HepG2 (cell line): ENCODE measurements around the gene SERPINA3. TPM values are rescaled to one million over a fixed set of nuclear protein-coding genes. Genes with fewer than 3 reads are reported as not detected.

Experiments used
- ATF7-NPFF ChIP-seq: sonication (generic); formaldehyde crosslinking; IDR thresholded peaks from 2 replicates; pipeline ENCODE4 v1.8.1; 2023; ENCODE audit warnings: mild to moderate bottlenecking, low read depth, missing genetic modification reagents, moderate library complexity
- DMAP1 ChIP-seq: IDR thresholded peaks from 2 replicates; pipeline ENCODE4 v1.6.1; 2016
- EP300 ChIP-seq, 3 experiments: sonication (generic) in 1 of 3; formaldehyde crosslinking in 1 of 3; IDR thresholded peaks; 2 replicates each; pipeline versions ENCODE4 v1.5.1 to v1.6.1; 2011 to 2020; ENCODE audit warnings: low read depth in 2 of 3, low read length in 2 of 3, borderline replicate concordance in 1 of 3, improper control_type of control experiment in 1 of 3, mild to moderate bottlenecking in 1 of 3, missing genetic modification reagents in 1 of 3, moderate library complexity in 1 of 3
- IRF9 ChIP-seq: sonication (generic); formaldehyde crosslinking; IDR thresholded peaks from 2 replicates; pipeline ENCODE4 v1.8.0; 2022; ENCODE audit warnings: missing genetic modification reagents, mild to moderate bottlenecking, borderline replicate concordance
- MED1 ChIP-seq: sonication (generic); formaldehyde crosslinking; IDR thresholded peaks from 2 replicates; pipeline ENCODE4 v1.4.0; 2020; ENCODE audit warnings: missing genetic modification reagents
- PHB2 ChIP-seq: fragments of 450-650 bp; IDR thresholded peaks from 2 replicates; pipeline ENCODE4 v1.6.1; 2018; ENCODE audit not compliant: partially characterized antibody
- RERE ChIP-seq: IDR thresholded peaks from 2 replicates; pipeline ENCODE4 v1.6.1; 2016; ENCODE audit warnings: low read depth, missing genetic modification reagents, missing compliant biosample characterization
- ZSCAN21 ChIP-seq: sonication (generic); formaldehyde crosslinking; IDR thresholded peaks from 2 replicates; pipeline ENCODE4 v1.8.0; 2022; ENCODE audit warnings: mild to moderate bottlenecking, missing genetic modification reagents, moderate library complexity, borderline replicate concordance
- polyA plus RNA-seq, 8 experiments: library from polyadenylated mRNA; depleted of rRNA in 3 of 8; stranded (reverse) in 7 of 8; unstranded in 1 of 8; fragments of >200 nt; fragmentation: Illumina TruSeq in 4 of 8; extraction: Trizol in 4 of 8; gene quantifications; 2 replicates each; pipeline versions ENCODE4 v1.2.1 to v1.2.3, GENCODE V29; 2011 to 2016; ENCODE audit warnings: low read depth in 4 of 8, missing spikeins in 1 of 8, mixed read lengths in 1 of 8; ENCODE audit not compliant: insufficient read depth in 1 of 8
- total RNA-seq, 5 experiments: library from RNA; depleted of rRNA; stranded (reverse); fragments of >200 nt; fragmentation: Illumina TruSeq; extraction: Trizol; gene quantifications; 2 replicates each; pipeline ENCODE4 v1.2.3, GENCODE V29; 2016; ENCODE audit warnings: low read depth in 1 of 5
- TF ChIP-seq, protein P1 (sequence below): sonication (generic); formaldehyde crosslinking; IDR thresholded peaks from 2 replicates; pipeline ENCODE4 v1.4.0; 2020; ENCODE audit warnings: missing genetic modification reagents, borderline replicate concordance
- TF ChIP-seq, protein P2 (sequence below): sonication (generic); formaldehyde crosslinking; IDR thresholded peaks from 2 replicates; pipeline ENCODE4 v1.8.0; 2022; ENCODE audit warnings: mild to moderate bottlenecking, missing genetic modification reagents, borderline replicate concordance
- TF ChIP-seq, protein P3 (sequence below): sonication (generic); IDR thresholded peaks from 2 replicates; pipeline ENCODE4 v1.6.1; 2016; ENCODE audit warnings: low read depth, borderline replicate concordance
- TF ChIP-seq, protein P4 (sequence below): sonication (generic); formaldehyde crosslinking; IDR thresholded peaks from 2 replicates; pipeline ENCODE4 v1.4.0; 2020; ENCODE audit warnings: missing genetic modification reagents

Gene SERPINA3
- total and polyA plus RNA-seq, 2 of the 13 experiments (the other 11 are each of a cell fraction or from before 2014, with no cell fraction given), result 825 to 2,200 TPM

DNA sequence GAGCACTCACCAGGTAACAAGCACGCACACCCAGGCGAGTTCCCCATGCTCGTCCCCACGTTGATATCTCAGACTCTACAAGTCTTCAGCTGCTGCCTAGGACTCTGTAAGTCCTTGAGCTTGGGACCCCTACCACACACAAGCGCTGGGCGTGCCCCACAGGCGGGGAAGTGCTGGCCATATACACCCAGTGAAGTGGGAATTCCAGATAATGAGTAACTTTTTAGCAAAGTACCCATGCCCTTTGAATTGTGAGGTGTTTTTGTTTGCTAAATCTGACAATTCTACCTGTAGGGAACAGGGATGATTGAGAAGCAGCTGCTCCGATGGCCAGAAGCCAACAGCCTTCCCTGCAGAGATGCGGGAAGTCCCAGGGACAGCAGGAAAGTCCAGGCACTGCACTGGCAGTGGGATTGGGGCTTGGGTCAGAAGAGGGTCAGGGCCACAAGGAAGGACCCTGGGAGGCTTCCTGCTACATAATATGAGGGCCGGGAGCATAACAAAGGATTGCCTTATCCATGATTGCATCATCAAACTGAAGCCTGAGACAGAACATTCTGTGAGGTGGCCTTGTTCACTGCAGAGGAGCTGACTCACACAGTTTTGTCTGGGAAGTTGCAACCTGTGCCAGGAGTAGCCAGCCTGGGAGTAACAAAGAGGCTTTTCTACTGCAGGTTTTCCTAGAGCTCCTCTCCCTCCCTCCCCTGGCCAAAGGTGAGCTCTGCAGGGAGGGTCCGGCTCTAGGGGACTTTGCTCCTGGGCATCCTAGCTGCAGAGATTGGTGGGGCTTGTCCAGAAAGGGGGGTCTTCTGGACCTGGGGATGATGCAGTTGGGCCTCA lies 13.2 kb upstream of the SERPINA3 start (continued):
- TF ChIP-seq, protein P1, sequence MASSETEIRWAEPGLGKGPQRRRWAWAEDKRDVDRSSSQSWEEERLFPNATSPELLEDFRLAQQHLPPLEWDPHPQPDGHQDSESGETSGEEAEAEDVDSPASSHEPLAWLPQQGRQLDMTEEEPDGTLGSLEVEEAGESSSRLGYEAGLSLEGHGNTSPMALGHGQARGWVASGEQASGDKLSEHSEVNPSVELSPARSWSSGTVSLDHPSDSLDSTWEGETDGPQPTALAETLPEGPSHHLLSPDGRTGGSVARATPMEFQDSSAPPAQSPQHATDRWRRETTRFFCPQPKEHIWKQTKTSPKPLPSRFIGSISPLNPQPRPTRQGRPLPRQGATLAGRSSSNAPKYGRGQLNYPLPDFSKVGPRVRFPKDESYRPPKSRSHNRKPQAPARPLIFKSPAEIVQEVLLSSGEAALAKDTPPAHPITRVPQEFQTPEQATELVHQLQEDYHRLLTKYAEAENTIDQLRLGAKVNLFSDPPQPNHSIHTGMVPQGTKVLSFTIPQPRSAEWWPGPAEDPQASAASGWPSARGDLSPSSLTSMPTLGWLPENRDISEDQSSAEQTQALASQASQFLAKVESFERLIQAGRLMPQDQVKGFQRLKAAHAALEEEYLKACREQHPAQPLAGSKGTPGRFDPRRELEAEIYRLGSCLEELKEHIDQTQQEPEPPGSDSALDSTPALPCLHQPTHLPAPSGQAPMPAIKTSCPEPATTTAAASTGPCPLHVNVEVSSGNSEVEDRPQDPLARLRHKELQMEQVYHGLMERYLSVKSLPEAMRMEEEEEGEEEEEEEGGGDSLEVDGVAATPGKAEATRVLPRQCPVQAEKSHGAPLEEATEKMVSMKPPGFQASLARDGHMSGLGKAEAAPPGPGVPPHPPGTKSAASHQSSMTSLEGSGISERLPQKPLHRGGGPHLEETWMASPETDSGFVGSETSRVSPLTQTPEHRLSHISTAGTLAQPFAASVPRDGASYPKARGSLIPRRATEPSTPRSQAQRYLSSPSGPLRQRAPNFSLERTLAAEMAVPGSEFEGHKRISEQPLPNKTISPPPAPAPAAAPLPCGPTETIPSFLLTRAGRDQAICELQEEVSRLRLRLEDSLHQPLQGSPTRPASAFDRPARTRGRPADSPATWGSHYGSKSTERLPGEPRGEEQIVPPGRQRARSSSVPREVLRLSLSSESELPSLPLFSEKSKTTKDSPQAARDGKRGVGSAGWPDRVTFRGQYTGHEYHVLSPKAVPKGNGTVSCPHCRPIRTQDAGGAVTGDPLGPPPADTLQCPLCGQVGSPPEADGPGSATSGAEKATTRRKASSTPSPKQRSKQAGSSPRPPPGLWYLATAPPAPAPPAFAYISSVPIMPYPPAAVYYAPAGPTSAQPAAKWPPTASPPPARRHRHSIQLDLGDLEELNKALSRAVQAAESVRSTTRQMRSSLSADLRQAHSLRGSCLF, result no peak
- TF ChIP-seq PHB2 (no peak), ATF7-NPFF (CRISPR knock-in tag) (peak; percentile 66), RERE (CRISPR knock-in tag) (peak; percentile 89), DMAP1 (CRISPR knock-in tag) (peak; percentile 69), ZSCAN21 (peak; percentile 60; the same call in 1 of the 2 replicates), EP300 (IDR thresholded peaks at IDR 0.05; ENCODE audit: low read depth in 2 of 2, low read length in 2 of 2) (peak; percentile 95 to 99), EP300 (CRISPR knock-in tag; IDR thresholded peaks at IDR 0.05; ENCODE audit: borderline replicate concordance) (peak; percentile 97), MED1 (CRISPR knock-in tag) (peak; percentile 99), IRF9 (peak; percentile 68; the same call in 1 of the 2 replicates)
- TF ChIP-seq, protein P2, sequence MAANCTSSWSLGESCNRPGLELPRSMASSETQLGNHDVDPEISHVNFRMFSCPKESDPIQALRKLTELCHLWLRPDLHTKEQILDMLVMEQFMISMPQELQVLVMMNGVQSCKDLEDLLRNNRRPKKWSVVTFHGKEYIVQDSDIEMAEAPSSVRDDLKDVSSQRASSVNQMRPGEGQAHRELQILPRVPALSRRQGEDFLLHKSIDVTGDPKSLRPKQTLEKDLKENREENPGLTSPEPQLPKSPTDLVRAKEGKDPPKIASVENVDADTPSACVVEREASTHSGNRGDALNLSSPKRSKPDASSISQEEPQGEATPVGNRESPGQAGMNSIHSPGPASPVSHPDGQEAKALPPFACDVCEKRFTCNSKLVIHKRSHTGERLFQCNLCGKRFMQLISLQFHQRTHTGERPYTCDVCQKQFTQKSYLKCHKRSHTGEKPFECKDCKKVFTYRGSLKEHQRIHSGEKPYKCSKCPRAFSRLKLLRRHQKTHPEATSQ (CRISPR knock-in tag), result 0 out of 2 replicates have a peak, but pooled peaks have one; percentile 29
- TF ChIP-seq, protein P3, sequence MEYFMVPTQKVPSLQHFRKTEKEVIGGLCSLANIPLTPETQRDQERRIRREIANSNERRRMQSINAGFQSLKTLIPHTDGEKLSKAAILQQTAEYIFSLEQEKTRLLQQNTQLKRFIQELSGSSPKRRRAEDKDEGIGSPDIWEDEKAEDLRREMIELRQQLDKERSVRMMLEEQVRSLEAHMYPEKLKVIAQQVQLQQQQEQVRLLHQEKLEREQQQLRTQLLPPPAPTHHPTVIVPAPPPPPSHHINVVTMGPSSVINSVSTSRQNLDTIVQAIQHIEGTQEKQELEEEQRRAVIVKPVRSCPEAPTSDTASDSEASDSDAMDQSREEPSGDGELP, result peak; percentile 98
- TF ChIP-seq, protein P4, sequence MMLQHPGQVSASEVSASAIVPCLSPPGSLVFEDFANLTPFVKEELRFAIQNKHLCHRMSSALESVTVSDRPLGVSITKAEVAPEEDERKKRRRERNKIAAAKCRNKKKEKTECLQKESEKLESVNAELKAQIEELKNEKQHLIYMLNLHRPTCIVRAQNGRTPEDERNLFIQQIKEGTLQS (CRISPR knock-in tag), result peak; percentile 100
